Cerebellar cortex (tissue), 1 donor: ENCODE measurements around the gene IFNK.

Source experiments
- DNase-seq: peaks from one replicate; pipeline ENCODE4 v3.0.0-alpha.2; 2015; ENCODE audit warnings: low spot score

The IFNK gene

DNA sequence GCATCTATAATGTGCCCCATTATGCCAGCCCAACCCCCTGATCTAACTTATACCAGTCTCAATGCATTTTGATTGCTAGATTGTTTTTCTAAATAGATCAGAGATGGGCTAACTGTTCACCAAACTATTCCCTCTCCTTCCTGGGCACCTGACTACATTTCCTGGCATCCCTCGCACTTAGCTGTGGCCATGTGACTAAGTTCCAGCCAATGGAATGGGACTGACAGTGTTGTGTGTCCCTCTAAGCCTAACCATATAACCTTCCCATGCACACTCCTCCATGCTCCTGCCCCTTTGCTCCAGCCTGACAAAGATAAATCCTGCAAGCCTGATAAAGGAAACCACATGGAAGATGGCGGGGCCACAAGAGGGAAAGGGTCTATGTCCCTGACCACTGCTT is 12.3 kb upstream of the IFNK start:
- DNase-seq = no peak

DNA sequence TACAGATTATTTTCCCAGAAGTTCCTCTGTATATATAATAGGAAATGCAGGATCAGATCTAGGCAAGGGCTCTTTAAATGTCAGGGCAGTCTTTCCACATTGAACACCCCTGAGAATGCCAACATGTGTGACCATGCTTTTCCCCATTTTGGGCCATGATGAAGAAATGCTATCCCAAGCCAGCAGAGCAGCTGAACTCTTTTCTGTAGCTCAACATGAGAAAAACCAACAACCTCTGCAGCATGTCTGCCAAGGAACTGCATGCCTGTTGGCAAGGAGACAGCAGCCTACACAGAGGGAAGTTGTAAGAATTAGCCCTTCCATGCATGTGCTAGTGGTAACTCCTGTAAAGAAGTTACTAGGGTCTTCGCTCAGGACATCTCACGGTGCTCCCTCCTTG is 9.5 kb upstream of the IFNK start:
- peak; percentile 15 for DNase-seq

GRCh38 chr9:27518006-27518405 is 6.1 kb upstream of the IFNK start:
- DNase-seq = no peak

DNA sequence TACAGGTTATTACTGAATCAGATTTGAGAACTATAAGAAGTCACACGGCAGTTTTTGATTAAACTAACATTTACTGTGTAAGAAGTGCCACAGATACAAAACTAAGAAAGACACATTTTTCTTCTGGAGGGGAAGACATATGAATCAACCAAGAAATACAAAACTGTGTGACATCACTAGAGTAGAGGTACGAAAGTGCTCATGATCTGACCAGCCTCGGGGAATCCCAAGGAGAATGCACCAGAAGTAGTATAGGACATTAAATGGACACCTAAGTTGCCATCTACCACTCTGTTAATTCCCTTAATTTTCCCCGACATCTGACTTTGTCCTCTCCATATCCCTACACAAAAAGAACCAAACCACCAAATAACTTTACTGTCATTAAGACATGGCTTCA is 5.3 kb upstream of the IFNK start:
- DNase-seq = no peak

DNA sequence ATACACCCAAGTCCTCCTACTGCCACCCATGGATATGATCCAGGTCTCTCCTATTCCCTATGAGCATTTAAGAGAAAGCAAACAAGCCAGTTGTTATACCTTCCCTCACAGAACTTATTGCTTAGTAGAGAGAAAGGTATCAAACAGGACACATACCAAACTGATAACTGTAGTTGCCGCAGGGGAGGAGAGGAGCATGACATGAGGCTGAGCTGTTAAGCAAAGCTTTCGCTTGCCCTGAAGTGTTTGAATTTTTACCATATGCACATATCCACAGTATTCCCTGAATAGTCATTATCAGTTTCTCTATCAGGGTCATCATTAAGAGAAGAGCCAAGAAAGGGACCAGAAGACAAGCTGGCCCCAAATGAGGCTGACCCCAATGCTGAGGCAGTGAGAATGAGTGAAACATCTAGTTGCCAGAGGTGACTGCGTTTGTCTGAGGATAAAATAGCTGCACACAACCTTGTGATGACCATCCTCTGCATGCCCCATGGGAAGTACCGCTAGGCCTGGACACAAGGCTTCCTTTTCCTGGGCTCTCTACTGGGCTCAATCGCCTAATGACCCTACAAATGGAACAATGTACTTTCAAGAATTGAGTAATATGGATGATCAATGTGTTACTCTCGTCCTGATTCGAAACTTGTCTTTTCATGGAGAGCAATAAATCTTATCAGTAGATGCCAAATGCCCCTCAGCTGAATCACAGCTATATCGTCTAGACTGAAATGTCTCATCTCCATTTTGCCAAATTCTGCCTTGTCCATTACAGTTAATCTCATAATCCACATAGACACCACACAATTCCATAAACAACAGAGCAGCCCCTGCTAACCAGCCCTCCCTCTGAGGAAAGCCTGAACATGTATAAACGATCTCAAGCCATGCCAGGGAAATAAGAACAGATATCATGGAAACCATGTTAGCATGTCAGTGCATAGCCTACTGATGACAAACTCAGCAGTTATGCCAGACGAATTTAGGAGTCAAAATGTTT is 4.3 kb upstream of the IFNK start:
- DNase-seq = no peak

DNA sequence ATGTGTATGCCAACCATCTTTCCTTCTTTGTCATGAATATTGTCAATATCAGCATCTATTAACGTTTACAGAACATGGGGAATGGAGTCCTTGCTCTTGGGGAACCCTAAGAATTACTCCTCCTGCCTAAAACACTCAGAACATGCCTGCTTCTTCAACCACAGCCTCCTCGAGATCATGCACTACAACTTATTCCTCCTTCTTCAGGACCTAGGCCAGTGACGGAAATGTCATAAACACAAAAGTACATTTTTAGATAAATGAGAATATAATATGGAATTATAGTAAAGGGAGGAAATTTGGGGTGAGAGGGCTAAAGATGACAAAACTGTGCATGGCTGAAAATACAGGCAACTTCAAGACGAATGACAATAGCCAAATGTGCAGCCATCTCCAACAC is 3.1 kb upstream of the IFNK start:
- DNase-seq = no peak

GRCh38 chr9:27523141-27523540 is 949 bp upstream of the IFNK start:
- DNase-seq = no peak

GRCh38 chr9:27527702-27528075 is 3.6 kb downstream of the IFNK start:
- DNase-seq = no peak

GRCh38 chr9:27528076-27528885 is 4.2 kb downstream of the IFNK start:
- peak; percentile 45 for DNase-seq

DNA sequence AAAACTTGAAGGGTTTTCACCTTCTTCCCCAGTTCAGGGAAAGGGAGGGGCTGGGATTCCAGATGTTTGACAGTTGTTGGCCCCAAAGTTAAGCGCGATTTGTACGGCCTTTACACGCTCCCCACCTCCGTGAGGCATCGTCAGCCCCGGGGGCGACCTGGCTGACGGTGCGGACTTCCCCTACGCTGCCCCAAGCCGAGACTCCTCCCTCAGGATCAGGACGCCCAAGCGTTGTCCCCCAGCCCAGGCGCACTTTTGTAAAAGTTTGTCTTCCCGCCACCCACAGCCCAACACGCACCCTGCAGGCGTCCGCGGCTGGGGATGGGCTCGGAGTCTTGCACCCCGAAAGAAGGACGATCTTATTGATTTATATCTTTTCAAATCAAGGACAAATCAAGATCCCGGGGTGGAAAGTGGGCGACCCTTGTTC is 4.8 kb downstream of the IFNK start:
- DNase-seq = no peak

DNA sequence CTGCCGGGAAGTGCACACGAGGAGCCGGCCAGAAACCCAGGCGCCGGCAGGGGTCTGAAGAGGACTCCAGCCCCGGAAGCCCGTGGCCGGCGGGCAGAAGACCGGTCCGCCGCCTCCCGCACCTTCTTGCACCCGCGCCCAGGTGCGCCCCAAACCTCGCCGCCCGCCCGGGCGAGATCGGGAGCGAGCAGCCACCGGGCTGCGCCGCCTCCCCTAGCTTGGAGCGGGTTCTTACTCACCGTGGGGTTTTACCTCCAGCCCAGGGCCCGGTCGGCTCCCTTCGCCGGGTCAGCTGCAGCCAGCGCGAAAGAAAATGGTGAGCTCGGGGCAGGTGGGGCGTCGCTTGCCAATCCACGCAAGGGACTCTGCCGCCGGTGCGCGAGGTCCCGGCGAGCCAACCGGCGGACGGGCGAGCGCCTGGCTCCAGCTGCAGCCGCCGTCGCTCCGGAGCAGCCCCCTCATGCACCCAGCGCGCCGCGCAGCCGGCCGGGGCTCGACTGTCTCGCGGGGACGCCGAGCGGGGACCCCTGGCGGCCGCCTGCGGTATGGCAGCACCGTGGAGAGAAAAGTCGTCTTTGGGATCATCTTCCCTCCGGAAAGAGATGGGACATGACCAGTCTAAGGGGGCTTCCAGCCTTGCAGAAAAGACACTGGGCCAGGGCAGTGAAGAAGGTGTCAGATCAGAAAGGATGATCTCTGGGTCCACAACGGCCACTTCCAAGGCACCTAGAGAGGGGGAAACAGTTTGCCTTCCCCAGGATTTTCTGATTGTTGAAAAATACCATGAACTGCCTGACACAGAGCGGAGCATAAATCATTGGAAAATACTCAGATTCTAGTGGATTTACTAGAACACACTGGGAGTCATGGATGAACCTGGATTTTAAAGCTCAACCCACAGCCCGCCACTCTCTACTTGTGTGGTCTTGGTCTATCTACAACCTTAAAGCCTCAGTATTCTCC is 5.5 kb downstream of the IFNK start, which contains the start of gene MOB3B:
MOB3B (minus strand) TSS at position 499 of the 963 bp plus-strand sequence. CDS start 74,264 bp downstream, outside the sequence.
- peak; percentile 68 for DNase-seq

GRCh38 chr9:27530915-27531755 is 7.0 kb downstream of the IFNK start:
- no peak for DNase-seq

DNA sequence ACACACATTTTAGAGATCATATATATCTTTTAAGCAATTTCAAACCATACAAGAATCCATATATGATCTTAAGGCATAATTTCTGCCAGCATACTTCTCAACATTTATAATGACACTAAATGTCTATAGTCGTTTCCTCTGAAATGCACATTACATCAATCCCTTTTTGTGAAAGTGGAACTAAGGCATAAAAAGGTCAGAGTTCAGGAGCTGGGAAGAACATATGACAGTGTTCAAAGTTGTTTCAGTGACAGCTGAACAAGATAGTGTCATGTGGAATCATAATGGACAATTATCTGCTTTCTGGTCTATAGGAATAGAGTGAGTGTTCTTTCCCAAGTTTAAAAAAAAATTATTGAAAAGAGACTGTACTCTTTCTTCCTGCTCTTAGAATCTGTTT is 8.0 kb downstream of the IFNK start:
- no peak for DNase-seq

GRCh38 chr9:27533311-27533710 is 9.2 kb downstream of the IFNK start:
- no peak for DNase-seq

- DNase-seq = no peak
Measured at GRCh38 chr9:27534131-27534530, 10.0 kb downstream of the IFNK start.

- no peak for DNase-seq
Measured at GRCh38 chr9:27534658-27535209, 10.6 kb downstream of the IFNK start.

- DNase-seq = no peak
Measured at GRCh38 chr9:27535701-27536118, 11.6 kb downstream of the IFNK start.

GRCh38 chr9:27536168-27536567 is 12.1 kb downstream of the IFNK start:
- no peak for DNase-seq

- DNase-seq = no peak
Measured at GRCh38 chr9:27537027-27537435, 12.9 kb downstream of the IFNK start.

DNA sequence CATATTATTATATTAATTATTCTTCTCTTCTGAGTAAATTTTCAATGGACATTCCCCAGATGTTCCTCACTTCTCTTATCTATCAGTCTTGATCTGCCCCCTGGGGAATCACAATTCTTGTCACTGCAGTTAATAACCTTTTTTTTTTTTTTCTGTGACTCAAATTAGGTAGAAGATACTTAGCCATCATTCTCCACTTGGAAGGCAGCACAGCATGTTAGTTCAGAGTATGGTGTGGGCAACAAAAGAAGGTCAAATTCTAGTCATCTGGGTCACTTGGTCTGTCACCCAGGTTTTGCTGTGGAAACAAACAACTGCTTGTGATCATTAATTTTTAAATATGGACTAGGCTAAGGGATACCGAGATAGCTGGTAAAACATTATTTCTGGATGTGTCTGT is 13.7 kb downstream of the IFNK start:
- no peak for DNase-seq
